Psoas muscle (tissue), 8 donors: ENCODE results near the gene IBTK. TPM values are rescaled to one million over a fixed set of nuclear protein-coding genes. Genes with fewer than 3 reads are reported as not detected.
A peak's percentile ranks its signal among the peaks of the same experiment; 100 is the strongest.
"Not testable (repeated sequence)": the region's sequence is repeated elsewhere in the genome, so short reads cannot be mapped to it uniquely, and the experiment has no call there.

Experiments used
- ATAC-seq, 4 donors: fragments of 200-7000 bp; cut with Tn5 transposase; one replicate each; pipeline ENCODE4 v1.9.1; 2020; ENCODE audit warnings: moderate library complexity in 3 of 4, mild to moderate bottlenecking in 2 of 4
- DNase-seq, 2 donors: peaks; one replicate each; pipeline ENCODE4 v3.0.0-alpha.2; 2020
- H3K27ac ChIP-seq: fragments of 200-600 bp; one replicate; pipeline ENCODE4 v1.8.0; 2022
- H3K27me3 ChIP-seq, 3 donors: fragments of 200-600 bp in 1 of 3; one replicate each; pipeline versions ENCODE4 v1.6.1 to v1.8.0; 2013 to 2022; ENCODE audit warnings: low read length in 2 of 3, mild to moderate bottlenecking in 2 of 3, moderate library complexity in 1 of 3; ENCODE audit not compliant: insufficient read depth in 3 of 3
- H3K36me3 ChIP-seq, 2 donors: fragments of 200-600 bp in 1 of 2; one replicate each; pipeline versions ENCODE4 v1.6.1 to v1.8.0; 2013 to 2022; ENCODE audit warnings: low read depth in 1 of 2, mild to moderate bottlenecking in 1 of 2, moderate library complexity in 1 of 2; ENCODE audit not compliant: insufficient read depth in 1 of 2
- H3K4me1 ChIP-seq: fragments of 200-600 bp; one replicate; pipeline ENCODE4 v1.8.0; 2022
- H3K4me3 ChIP-seq: fragments of 200-600 bp; one replicate; pipeline ENCODE4 v1.8.0; 2022; ENCODE audit warnings: mild to moderate bottlenecking
- H3K9me3 ChIP-seq: fragments of 200-600 bp; one replicate; pipeline ENCODE4 v1.8.0; 2022
- WGBS, 3 donors: extraction: QIAGEN DNeasy Blood & Tissue Kit; methylation state at CpG; one replicate each; pipeline versions ENCODE4 v1.1.6 to v1.1.7; 2013; 5-methylcytosine and 5-hydroxymethylcytosine counted together
- intact Hi-C, 2 donors: fragments of 100-400 bp; cut with DNase I; formaldehyde crosslinking; loops; one replicate each; pipeline versions ENCODE4 v1.11.0 to v1.14.2; 2022
- long read RNA-seq, 2 donors: library from polyadenylated mRNA; unstranded; transcript quantifications; one replicate each; pipeline ENCODE4 v2.0.0, GENCODE V29; 2021
- polyA plus RNA-seq, 3 donors: library from polyadenylated mRNA; stranded (reverse); fragments of 200-250 nt; gene quantifications; one replicate each; pipeline ENCODE4 v1.2.3, GENCODE V29; 2013
- total RNA-seq, 4 donors: library from RNA; stranded (reverse); fragmentation: NEBNext Ultra II Directional in 2 of 4; extraction: Animal tissue kit (Norgen Biotek cat#: 25700) in 2 of 4; gene quantifications; one replicate each; pipeline versions ENCODE4 v1.2.1 to v1.2.4, GENCODE V29; 2021 to 2023
- TF ChIP-seq, protein P1 (sequence below): fragments of 200-600 bp; IDR thresholded peaks from one replicate; pipeline ENCODE4 v1.8.0; 2022; ENCODE audit warnings: antibody characterized with exemption
- donor health status: healthy with polysubstance abuse.
- donor health status: DM: no; HTN: no; CAD: no; lungs with moderate emphysema.
- donor health status: Bipolar disorder and iron deficiency.
- donor health status: healthy.
- donor health status: DM: yes; HTN: yes; CAD: no.
- donor health status: DM: no; HTN: no; CAD: no.
- donor health status: DM: no; HTN: no; CAD: no.
- donor health status: DM: yes; HTN: yes; CAD: no.

Gene IBTK, protein sequence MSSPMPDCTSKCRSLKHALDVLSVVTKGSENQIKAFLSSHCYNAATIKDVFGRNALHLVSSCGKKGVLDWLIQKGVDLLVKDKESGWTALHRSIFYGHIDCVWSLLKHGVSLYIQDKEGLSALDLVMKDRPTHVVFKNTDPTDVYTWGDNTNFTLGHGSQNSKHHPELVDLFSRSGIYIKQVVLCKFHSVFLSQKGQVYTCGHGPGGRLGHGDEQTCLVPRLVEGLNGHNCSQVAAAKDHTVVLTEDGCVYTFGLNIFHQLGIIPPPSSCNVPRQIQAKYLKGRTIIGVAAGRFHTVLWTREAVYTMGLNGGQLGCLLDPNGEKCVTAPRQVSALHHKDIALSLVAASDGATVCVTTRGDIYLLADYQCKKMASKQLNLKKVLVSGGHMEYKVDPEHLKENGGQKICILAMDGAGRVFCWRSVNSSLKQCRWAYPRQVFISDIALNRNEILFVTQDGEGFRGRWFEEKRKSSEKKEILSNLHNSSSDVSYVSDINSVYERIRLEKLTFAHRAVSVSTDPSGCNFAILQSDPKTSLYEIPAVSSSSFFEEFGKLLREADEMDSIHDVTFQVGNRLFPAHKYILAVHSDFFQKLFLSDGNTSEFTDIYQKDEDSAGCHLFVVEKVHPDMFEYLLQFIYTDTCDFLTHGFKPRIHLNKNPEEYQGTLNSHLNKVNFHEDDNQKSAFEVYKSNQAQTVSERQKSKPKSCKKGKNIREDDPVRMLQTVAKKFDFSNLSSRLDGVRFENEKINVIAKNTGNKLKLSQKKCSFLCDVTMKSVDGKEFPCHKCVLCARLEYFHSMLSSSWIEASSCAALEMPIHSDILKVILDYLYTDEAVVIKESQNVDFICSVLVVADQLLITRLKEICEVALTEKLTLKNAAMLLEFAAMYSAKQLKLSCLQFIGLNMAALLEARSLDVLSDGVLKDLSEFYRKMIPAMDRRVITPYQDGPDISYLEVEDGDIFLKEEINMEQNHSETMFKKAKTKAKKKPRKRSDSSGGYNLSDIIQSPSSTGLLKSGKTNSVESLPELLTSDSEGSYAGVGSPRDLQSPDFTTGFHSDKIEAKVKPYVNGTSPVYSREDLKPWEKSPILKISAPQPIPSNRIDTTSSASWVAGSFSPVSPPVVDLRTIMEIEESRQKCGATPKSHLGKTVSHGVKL (N-terminal part only)
- total RNA-seq (10 to 100 TPM; 28.1 to 42.8 (median 31.8) TPM), polyA plus RNA-seq (10 to 100 TPM; 23.8 to 35.3 (median 29.3) TPM)
- long read RNA-seq, donor 1, full-length matches to known transcripts = 5 of 29 reads
- long read RNA-seq, donor 1, partial matches to known transcripts = 17 of 29 reads
- long read RNA-seq, donor 1, other reads (novel, unspliced or antisense) = 7 of 29 reads
- long read RNA-seq, donor 2, full-length matches to known transcripts = 6 of 43 reads
- long read RNA-seq, donor 2, partial matches to known transcripts = 28 of 43 reads
- long read RNA-seq, donor 2, other reads (novel, unspliced or antisense) = 9 of 43 reads

DNA sequence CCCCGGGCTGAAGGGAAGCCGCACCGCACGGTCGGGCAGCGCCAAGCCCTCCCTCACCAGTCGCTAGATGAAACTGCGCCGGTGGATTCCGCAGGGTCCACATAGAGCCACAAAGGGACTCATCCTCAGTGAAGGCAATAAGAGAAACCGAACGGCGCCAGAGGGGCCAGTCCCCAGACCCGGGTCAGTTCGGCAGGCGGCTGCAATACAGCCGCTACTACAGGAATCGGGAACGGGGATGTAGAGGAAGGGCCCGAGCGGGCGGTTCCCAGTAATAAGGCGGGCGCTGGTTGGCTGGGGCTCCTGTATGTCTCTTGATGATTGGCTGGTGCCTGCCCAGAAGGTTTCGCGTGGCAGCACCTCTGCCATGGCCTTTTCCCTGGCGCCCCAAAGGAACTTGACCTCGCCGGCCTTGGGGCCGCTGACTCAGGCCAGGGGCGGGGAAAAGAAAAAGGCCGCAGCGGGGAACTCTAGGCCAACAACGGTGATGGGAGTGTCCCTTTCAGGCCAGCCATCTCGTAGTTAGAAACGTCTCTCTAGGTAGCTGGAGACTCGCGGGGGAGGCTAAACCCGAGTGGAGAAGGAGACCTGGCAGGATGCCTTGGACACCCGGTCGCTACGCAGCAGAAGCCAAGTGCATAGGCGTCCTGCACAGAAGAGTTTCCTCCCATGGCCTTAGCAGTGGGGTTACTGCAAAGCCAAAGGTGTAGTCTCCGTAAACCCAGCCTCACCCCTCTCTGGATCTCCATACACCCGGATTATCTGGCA is at the start of gene IBTK:
Gene IBTK (minus strand): TSS at position 240 of the 768 bp plus-strand sequence. CDS start 7,258 bp downstream, outside the sequence.
- no peaks in the 10 kb centered on the region for H3K9me3 ChIP-seq
- intact Hi-C loops = no loop called here
- H3K4me1 ChIP-seq = peaks cover 32% of the 10 kb centered on the region
- peaks cover 0 to 3% of the 10 kb centered on the region in 2 donors for H3K36me3 ChIP-seq
- H3K27ac ChIP-seq = peak within 1 kb of the TSS; percentile 96
- TF ChIP-seq, protein P1, sequence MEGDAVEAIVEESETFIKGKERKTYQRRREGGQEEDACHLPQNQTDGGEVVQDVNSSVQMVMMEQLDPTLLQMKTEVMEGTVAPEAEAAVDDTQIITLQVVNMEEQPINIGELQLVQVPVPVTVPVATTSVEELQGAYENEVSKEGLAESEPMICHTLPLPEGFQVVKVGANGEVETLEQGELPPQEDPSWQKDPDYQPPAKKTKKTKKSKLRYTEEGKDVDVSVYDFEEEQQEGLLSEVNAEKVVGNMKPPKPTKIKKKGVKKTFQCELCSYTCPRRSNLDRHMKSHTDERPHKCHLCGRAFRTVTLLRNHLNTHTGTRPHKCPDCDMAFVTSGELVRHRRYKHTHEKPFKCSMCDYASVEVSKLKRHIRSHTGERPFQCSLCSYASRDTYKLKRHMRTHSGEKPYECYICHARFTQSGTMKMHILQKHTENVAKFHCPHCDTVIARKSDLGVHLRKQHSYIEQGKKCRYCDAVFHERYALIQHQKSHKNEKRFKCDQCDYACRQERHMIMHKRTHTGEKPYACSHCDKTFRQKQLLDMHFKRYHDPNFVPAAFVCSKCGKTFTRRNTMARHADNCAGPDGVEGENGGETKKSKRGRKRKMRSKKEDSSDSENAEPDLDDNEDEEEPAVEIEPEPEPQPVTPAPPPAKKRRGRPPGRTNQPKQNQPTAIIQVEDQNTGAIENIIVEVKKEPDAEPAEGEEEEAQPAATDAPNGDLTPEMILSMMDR = no peak
- peak within 1 kb of the TSS; percentile 95 for H3K4me3 ChIP-seq
- WGBS, 3 donors = 0 to 1% (median 1%) methylated on average over 43 to 45 of the region's 45 CpGs
- DNase-seq (peak; percentile 94 to 97), ATAC-seq (peak; percentile 97 to 99 (median 98))
- no peaks in the 10 kb centered on the region for H3K27me3 ChIP-seq

DNA sequence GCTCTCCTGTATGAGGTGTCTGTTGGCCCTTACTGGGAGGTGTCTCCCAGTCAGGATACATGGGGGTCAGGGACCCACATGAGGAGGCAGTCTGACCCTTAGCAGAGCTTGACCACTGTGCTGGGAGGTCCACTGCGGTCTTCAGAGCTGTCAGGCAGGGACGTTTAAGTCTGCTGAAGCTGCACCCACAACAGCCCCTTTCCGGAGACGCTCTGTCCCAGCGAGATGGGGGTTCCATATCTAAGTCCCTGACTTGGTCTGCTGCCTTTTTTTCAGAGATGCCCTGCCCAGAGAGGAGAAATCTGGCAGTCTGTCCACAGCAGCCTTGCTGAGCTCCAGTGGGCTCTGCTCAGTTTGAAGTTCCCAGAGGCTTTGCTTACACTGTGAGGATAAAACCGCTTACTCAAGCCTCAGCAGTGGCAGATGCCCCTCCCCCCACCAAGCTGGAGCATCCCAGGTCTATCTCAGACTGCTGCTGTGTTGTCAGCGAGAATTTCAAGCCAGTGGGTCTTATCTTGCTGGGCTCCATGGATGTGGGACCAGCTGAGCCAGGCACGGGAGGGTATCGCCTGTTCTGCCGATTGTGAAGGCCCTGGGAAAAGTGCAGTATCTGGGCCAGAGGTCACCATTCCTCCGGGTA is 36.3 kb upstream of the IBTK start:
- H3K9me3 ChIP-seq = peaks cover 3% of the 10 kb centered on the region
- no peak overlapping the region for H3K4me3 ChIP-seq
- H3K27me3 ChIP-seq = peaks cover 0 to 2% (median 0%) of the 10 kb centered on the region in 3 donors
- DNase-seq = no peak
- ATAC-seq = no peak
- H3K36me3 ChIP-seq = no peaks in the 10 kb centered on the region
- TF ChIP-seq, protein P1 = no peak
- no peak overlapping the region for H3K27ac ChIP-seq
- 63 to 69% (median 64%) methylated on average over 11 of the region's 11 CpGs for WGBS, 3 donors
- intact Hi-C loops = no loop called here
- no peaks in the 10 kb centered on the region for H3K4me1 ChIP-seq

DNA sequence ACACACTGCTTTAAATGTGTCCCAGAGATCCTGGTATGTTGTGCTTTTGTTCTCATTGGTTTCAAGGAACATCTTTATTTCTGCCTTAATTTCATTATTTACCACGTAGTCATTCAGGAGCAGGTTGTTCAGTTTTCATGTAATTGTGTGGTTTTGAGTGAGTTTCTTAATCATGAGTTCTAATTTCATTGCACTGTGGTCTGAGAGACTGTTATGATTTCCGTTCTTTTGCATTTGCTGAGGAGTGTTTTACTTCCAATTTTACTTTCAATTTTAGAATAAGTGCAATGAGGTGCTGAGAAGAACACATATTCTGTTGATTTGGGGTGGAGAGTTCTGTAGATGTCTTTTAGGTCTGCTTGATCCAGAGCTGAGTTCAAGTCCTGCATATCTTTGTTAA is 34.0 kb upstream of the IBTK start:
- H3K4me3 ChIP-seq, H3K36me3 ChIP-seq, H3K4me1 ChIP-seq, H3K27ac ChIP-seq, DNase-seq, intact Hi-C loops, ATAC-seq, H3K9me3 ChIP-seq, H3K27me3 ChIP-seq: not testable (repeated sequence)
- 61 to 72% (median 61%) methylated on average over 2 of the region's 2 CpGs for WGBS, 3 donors

GRCh38 chr6:82277686-82278085 is 30.1 kb upstream of the IBTK start:
- no peak for DNase-seq
- H3K4me1 ChIP-seq = no peaks in the 10 kb centered on the region
- H3K36me3 ChIP-seq = no peaks in the 10 kb centered on the region
- intact Hi-C loops = loop anchor here in 1 of 2 donors (10.0 kb wide), 1 partner anchor 337 kb away; no protein-coding TSS in a partner anchor
- ATAC-seq = no peak
- H3K4me3 ChIP-seq = no peak overlapping the region
- no peak overlapping the region for H3K27ac ChIP-seq
- TF ChIP-seq, protein P1 = no peak
- H3K27me3 ChIP-seq = no peaks in the 10 kb centered on the region
- H3K9me3 ChIP-seq = peaks cover 3% of the 10 kb centered on the region
